PFSK-1 (cell line): Measurements from ENCODE around the gene COX6B1.

Experiments
- FOXP2 ChIP-seq: optimal IDR thresholded peaks from 2 replicates; pipeline ENCODE3; 2011; ENCODE audit warnings: borderline replicate concordance, control low read depth, inconsistent platforms; ENCODE audit not compliant: insufficient read depth; ENCODE audit errors: extremely low read length, extremely low read depth
- POLR2AphosphoS5 ChIP-seq: IDR thresholded peaks from 2 replicates; pipeline ENCODE4 v1.6.1; 2012; ENCODE audit warnings: low read depth, mild to moderate bottlenecking, control low read depth, low read length, moderate library complexity
- SIN3A ChIP-seq: IDR thresholded peaks from 2 replicates; pipeline ENCODE4 v1.6.1; 2012; ENCODE audit warnings: mild to moderate bottlenecking, low read length, moderate library complexity, borderline replicate concordance; ENCODE audit not compliant: insufficient read depth
- TAF1 ChIP-seq: IDR thresholded peaks from 2 replicates; pipeline ENCODE4 v1.6.1; 2012; ENCODE audit warnings: low read length, control low read depth, borderline replicate concordance; ENCODE audit not compliant: insufficient read depth
- TF ChIP-seq, protein P1 (sequence below), 2 experiments: IDR thresholded peaks; 2 replicates each; pipeline versions ENCODE4 v1.6.1 to v1.8.0; 2011 to 2012; ENCODE audit warnings: low read depth in 2 of 2, low read length in 2 of 2, control low read depth in 1 of 2, inconsistent platforms in 1 of 2, mild to moderate bottlenecking in 1 of 2, moderate library complexity in 1 of 2; ENCODE audit not compliant: insufficient read depth in 1 of 2

COX6B1 gene

GRCh38 chr19:35696835-35697234 lies 48.7 kb downstream of the COX6B1 start:
- no peak for TF ChIP-seq FOXP2
- TF ChIP-seq, protein P1, sequence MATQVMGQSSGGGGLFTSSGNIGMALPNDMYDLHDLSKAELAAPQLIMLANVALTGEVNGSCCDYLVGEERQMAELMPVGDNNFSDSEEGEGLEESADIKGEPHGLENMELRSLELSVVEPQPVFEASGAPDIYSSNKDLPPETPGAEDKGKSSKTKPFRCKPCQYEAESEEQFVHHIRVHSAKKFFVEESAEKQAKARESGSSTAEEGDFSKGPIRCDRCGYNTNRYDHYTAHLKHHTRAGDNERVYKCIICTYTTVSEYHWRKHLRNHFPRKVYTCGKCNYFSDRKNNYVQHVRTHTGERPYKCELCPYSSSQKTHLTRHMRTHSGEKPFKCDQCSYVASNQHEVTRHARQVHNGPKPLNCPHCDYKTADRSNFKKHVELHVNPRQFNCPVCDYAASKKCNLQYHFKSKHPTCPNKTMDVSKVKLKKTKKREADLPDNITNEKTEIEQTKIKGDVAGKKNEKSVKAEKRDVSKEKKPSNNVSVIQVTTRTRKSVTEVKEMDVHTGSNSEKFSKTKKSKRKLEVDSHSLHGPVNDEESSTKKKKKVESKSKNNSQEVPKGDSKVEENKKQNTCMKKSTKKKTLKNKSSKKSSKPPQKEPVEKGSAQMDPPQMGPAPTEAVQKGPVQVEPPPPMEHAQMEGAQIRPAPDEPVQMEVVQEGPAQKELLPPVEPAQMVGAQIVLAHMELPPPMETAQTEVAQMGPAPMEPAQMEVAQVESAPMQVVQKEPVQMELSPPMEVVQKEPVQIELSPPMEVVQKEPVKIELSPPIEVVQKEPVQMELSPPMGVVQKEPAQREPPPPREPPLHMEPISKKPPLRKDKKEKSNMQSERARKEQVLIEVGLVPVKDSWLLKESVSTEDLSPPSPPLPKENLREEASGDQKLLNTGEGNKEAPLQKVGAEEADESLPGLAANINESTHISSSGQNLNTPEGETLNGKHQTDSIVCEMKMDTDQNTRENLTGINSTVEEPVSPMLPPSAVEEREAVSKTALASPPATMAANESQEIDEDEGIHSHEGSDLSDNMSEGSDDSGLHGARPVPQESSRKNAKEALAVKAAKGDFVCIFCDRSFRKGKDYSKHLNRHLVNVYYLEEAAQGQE (IDR thresholded peaks at IDR 0.05; ENCODE audit: insufficient read depth in 1 of 2, low read depth in 2 of 2, low read length in 2 of 2) = no peak
- no peak for TF ChIP-seq TAF1
- TF ChIP-seq POLR2AphosphoS5 = no peak
- TF ChIP-seq SIN3A = no peak

- TF ChIP-seq FOXP2 (peak; percentile 73), SIN3A (peak; percentile 6; the same call in 1 of the 2 replicates), POLR2AphosphoS5 (peak; percentile 59; the same call in 1 of the 2 replicates), TAF1 (peak; percentile 57; the same call in 1 of the 2 replicates)
- TF ChIP-seq, protein P1 (IDR thresholded peaks at IDR 0.05; ENCODE audit: insufficient read depth in 1 of 2, low read depth in 2 of 2, low read length in 2 of 2) = 0 out of 4 replicates have a peak, but pooled peaks of 1 of the 2 experiments have one; percentile 51
Measured at GRCh38 chr19:35702223-35703012, 54.3 kb downstream of the COX6B1 start.

DNA sequence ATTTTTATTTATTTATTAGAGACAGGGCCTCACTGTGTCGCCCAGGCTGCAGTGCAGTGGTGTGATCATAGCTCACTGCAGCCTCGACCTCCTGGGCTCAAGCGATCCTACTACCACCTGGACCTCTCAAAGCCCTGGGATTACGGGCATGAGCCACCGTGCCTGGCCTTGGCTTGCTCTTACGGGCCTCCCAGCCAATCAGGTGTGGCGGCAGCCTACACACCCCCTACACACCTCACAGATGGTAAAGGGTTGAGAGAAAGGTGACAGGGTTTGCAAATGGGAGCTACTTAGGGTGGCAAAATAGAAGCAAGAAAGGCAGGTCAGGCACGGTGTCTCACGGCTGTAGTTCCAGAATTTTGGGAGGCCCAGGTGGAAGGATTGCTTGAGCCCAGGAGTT lies 55.2 kb downstream of the COX6B1 start:
- TF ChIP-seq POLR2AphosphoS5 = no peak
- TF ChIP-seq TAF1 = no peak
- no peak for TF ChIP-seq SIN3A
- no peak for TF ChIP-seq FOXP2
- TF ChIP-seq, protein P1 (IDR thresholded peaks at IDR 0.05; ENCODE audit: insufficient read depth in 1 of 2, low read depth in 2 of 2, low read length in 2 of 2) = no peak

DNA sequence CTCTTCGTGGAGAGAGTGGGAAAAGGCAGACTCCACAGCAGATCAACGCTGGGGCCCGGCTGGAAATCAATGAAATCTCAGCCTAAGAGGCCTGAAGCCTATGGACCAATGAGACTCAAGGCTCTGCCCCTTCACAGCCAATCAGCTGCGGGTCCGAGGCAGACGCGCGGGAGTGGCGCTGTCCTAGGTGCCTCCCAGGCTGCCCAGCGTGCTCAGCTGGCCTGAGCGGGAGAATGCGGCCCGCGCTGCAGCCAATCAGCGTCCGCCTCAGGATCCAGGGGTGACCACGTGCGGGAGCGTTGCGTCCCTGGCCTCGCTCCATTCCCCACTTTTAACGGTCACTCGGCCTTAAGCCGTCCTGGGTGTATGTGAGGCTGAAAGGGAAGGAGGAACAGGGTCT lies 56.1 kb downstream of the COX6B1 start, which contains the start of gene ZBTB32:
Gene ZBTB32 (plus strand): TSS at position 341 of the 400 bp plus-strand sequence. CDS start 10,069 bp downstream, outside the sequence.
- no peak for TF ChIP-seq POLR2AphosphoS5
- TF ChIP-seq, protein P1 (IDR thresholded peaks at IDR 0.05; ENCODE audit: insufficient read depth in 1 of 2, low read depth in 2 of 2, low read length in 2 of 2) = peak; percentile 59 to 80
